Peyer's patch (tissue), 4 donors: ENCODE results near the gene FEN1. TPM values are rescaled to one million over a fixed set of nuclear protein-coding genes. Genes with fewer than 3 reads are reported as not detected.

Source experiments
- DNase-seq, 3 donors: peaks; one replicate each; pipeline ENCODE4 v3.0.0-alpha.2; 2017 to 2019
- H3K27ac ChIP-seq, 4 donors: fragments of 200-600 bp; sonication (generic); one replicate each; pipeline ENCODE4 v1.5.1; 2016 to 2019
- H3K27me3 ChIP-seq, 2 donors: fragments of 200-600 bp; sonication (generic); one replicate each; pipeline ENCODE4 v1.5.1; 2019
- H3K36me3 ChIP-seq, 3 donors: fragments of 200-600 bp; sonication (generic); one replicate each; pipeline ENCODE4 v1.5.1; 2016 to 2019
- H3K4me1 ChIP-seq, 4 donors: fragments of 200-600 bp; sonication (generic); one replicate each; pipeline ENCODE4 v1.5.1; 2016 to 2019
- H3K4me3 ChIP-seq, 4 donors: fragments of 200-600 bp; sonication (generic); 1 replicate in 3 of 4; 2 replicates in 1 of 4; pipeline ENCODE4 v1.5.1; 2016 to 2019; ENCODE audit warnings: mild to moderate bottlenecking in 1 of 4
- H3K9me3 ChIP-seq, 4 donors: fragments of 200-600 bp; sonication (generic); one replicate each; pipeline ENCODE4 v1.5.1; 2016 to 2019; ENCODE audit warnings: mild to moderate bottlenecking in 1 of 4
- POLR2A ChIP-seq, 2 donors: fragments of 450-650 bp; IDR thresholded peaks; one replicate each; pipeline ENCODE4 v1.5.1; 2017; ENCODE audit warnings: antibody characterized with exemption in 2 of 2, mild to moderate bottlenecking in 2 of 2, moderate library complexity in 2 of 2
- total RNA-seq, 4 donors: library from RNA; depleted of rRNA; stranded (reverse); fragments of >200 nt; gene quantifications; one replicate each; pipeline ENCODE4 v1.1.0, GENCODE V29; 2016
- TF ChIP-seq, protein P1 (sequence below), 6 experiments: fragments of 450-650 bp in 4 of 6; fragments of 200-600 bp in 2 of 6; sonication (generic) in 1 of 6; IDR thresholded peaks; one replicate each; pipeline ENCODE4 v1.5.1; 2017 to 2019; ENCODE audit warnings: antibody characterized with exemption in 6 of 6, mild to moderate bottlenecking in 3 of 6, moderate library complexity in 1 of 6

FEN1 gene
- total RNA-seq, 4 donors from 2014 or later, result 4.3 to 33.0 (median 8.8) TPM

DNA sequence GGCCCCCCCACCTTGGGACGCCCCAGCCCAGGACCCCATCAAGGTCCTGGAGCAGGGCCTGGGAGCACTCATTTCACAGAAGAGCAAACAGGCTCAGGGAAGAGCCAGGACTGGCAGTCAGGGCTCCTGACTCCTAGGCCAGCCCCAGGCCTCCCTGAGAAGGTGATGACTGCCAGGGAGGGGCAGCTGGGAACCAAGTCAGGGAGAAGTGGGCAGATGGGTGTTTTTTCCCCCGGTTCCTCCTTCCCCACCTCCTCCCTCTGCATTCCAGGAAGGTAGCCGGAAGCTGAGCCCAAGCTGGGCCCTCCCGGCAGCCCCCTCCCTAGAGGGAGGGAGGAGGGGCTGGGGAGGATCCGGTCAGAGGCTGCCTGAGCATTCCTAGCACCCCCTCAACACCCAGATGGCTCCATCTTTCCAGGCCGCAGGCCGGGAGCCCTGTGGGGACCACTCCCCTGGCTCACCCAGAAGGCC is 20.7 kb upstream of the FEN1 start:
- Histone ChIP-seq H3K4me1 (peaks cover 0 to 2% (median 0%) of the 10 kb centered on the region in 4 donors), H3K27me3 (no peaks in the 10 kb centered on the region), H3K36me3 (peaks cover 0 to 2% (median 0%) of the 10 kb centered on the region in 3 donors), H3K27ac (no peak overlapping the region), H3K4me3 (no peak overlapping the region), H3K9me3 (no peaks in the 10 kb centered on the region)
- no peak for DNase-seq
- TF ChIP-seq, protein P1, sequence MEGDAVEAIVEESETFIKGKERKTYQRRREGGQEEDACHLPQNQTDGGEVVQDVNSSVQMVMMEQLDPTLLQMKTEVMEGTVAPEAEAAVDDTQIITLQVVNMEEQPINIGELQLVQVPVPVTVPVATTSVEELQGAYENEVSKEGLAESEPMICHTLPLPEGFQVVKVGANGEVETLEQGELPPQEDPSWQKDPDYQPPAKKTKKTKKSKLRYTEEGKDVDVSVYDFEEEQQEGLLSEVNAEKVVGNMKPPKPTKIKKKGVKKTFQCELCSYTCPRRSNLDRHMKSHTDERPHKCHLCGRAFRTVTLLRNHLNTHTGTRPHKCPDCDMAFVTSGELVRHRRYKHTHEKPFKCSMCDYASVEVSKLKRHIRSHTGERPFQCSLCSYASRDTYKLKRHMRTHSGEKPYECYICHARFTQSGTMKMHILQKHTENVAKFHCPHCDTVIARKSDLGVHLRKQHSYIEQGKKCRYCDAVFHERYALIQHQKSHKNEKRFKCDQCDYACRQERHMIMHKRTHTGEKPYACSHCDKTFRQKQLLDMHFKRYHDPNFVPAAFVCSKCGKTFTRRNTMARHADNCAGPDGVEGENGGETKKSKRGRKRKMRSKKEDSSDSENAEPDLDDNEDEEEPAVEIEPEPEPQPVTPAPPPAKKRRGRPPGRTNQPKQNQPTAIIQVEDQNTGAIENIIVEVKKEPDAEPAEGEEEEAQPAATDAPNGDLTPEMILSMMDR (IDR thresholded peaks at IDR 0.05), result no peak
- TF ChIP-seq POLR2A (IDR thresholded peaks at IDR 0.05), result no peak

DNA sequence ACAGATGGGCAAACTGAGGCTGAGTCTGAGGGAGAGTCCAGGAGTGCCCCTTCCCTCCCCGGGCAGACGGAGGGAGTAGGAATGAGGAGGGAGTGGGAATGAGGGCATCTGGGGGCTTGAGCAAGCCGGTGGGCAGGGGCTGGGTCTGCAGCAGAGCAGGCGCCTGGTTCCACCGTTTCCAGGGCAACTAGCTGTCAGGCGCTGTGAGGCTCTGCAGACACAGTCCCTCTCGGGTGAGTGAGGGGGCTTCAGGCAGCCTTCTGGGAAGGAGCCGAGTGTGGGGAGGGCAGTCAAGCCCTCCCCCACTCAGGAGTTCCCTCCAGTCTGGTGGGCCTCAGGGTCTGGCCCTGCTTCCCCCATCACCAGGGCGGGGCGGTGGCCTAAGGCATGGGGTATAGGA is 19.4 kb upstream of the FEN1 start:
- H3K27me3 ChIP-seq, result no peaks in the 10 kb centered on the region
- H3K4me1 ChIP-seq, result peaks cover 0 to 6% (median 0%) of the 10 kb centered on the region in 4 donors
- no peak for TF ChIP-seq POLR2A (IDR thresholded peaks at IDR 0.05)
- H3K4me3 ChIP-seq, result no peak overlapping the region
- H3K9me3 ChIP-seq, result no peaks in the 10 kb centered on the region
- H3K27ac ChIP-seq, result no peak overlapping the region
- no peak for DNase-seq
- peaks cover 0 to 14% (median 0%) of the 10 kb centered on the region in 3 donors for H3K36me3 ChIP-seq

DNA sequence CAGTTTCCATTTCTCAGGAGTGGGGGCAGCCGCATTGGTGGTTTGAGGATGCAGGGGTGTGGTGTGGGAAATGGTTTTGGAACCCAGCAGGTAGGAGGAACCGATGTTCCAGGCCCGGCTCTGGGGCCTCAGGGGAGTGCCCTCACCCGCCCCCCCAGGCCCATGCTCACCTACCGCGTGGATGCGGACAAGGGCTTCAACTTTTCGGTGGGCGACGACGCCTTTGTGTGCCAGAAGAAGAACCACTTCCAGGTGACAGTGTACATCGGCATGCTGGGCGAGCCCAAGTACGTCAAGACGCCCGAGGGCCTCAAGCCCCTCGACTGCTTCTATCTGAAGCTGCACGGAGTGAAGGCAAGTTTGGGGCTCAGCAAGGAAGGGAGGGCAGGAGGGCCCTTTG is 18.9 kb upstream of the FEN1 start:
- Histone ChIP-seq H3K9me3 (no peaks in the 10 kb centered on the region), H3K4me3 (no peak overlapping the region), H3K27me3 (no peaks in the 10 kb centered on the region), H3K4me1 (peaks cover 0 to 6% (median 0%) of the 10 kb centered on the region in 4 donors), H3K36me3 (peaks cover 0 to 15% (median 0%) of the 10 kb centered on the region in 3 donors), H3K27ac (no peak overlapping the region)
- TF ChIP-seq POLR2A (IDR thresholded peaks at IDR 0.05), result no peak
- TF ChIP-seq, protein P1 (IDR thresholded peaks at IDR 0.05), result no peak
- no peak for DNase-seq

DNA sequence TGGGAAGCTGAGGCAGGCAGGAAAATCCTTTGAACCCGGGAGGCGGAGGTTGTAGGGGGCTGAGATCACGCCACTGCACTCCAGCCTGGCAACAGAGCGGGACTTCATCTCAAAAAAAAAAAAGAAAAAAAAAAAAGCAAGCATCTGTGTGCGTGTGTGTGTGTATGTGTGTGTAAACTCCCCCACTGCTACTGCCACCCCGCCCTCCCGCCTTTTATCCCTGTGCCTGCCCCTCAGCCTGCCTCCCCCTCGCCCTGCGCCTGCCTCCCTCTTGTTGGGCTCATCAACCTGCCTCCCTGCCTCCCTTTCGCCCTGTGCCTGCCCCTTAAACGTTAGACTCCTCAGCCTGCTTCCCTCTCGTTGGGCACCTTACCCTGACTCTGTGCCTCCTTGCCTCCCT is 18.3 kb upstream of the FEN1 start:
- Histone ChIP-seq H3K27me3 (no peaks in the 10 kb centered on the region), H3K9me3 (no peaks in the 10 kb centered on the region), H3K27ac (no peak overlapping the region), H3K36me3 (peaks cover 0 to 21% (median 0%) of the 10 kb centered on the region in 3 donors), H3K4me1 (peaks cover 0 to 6% (median 0%) of the 10 kb centered on the region in 4 donors), H3K4me3 (no peak overlapping the region)
- DNase-seq, result no peak
- TF ChIP-seq, protein P1 (IDR thresholded peaks at IDR 0.05), result no peak
- no peak for TF ChIP-seq POLR2A (IDR thresholded peaks at IDR 0.05)

DNA sequence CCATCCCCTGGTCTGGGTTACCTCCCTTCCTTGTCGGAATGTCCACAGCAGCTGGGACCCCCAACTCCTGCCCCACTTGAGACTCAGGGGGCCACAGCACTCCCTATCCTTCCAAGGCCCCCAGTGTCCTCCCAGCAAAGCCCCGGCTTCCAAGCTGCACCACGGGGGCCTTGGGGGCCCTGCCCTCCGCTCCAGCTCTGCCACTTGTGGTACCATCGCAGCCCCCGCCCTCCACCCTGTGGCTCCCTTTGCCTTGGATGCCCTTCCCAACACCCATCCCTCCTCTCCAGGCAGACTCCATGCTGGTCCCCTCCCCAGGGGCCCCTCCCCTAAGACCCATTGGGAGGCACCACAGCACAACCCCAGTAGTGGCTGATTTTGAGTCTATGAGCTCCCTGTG is 17.6 kb upstream of the FEN1 start:
- H3K36me3 ChIP-seq, result peaks cover 0 to 24% (median 0%) of the 10 kb centered on the region in 3 donors
- no peak overlapping the region for H3K4me3 ChIP-seq
- H3K9me3 ChIP-seq, result no peaks in the 10 kb centered on the region
- no peak for DNase-seq
- H3K27ac ChIP-seq, result no peak overlapping the region
- TF ChIP-seq, protein P1 (IDR thresholded peaks at IDR 0.05), result no peak
- no peak for TF ChIP-seq POLR2A (IDR thresholded peaks at IDR 0.05)
- H3K27me3 ChIP-seq, result no peaks in the 10 kb centered on the region
- H3K4me1 ChIP-seq, result peaks cover 0 to 6% (median 0%) of the 10 kb centered on the region in 4 donors

DNA sequence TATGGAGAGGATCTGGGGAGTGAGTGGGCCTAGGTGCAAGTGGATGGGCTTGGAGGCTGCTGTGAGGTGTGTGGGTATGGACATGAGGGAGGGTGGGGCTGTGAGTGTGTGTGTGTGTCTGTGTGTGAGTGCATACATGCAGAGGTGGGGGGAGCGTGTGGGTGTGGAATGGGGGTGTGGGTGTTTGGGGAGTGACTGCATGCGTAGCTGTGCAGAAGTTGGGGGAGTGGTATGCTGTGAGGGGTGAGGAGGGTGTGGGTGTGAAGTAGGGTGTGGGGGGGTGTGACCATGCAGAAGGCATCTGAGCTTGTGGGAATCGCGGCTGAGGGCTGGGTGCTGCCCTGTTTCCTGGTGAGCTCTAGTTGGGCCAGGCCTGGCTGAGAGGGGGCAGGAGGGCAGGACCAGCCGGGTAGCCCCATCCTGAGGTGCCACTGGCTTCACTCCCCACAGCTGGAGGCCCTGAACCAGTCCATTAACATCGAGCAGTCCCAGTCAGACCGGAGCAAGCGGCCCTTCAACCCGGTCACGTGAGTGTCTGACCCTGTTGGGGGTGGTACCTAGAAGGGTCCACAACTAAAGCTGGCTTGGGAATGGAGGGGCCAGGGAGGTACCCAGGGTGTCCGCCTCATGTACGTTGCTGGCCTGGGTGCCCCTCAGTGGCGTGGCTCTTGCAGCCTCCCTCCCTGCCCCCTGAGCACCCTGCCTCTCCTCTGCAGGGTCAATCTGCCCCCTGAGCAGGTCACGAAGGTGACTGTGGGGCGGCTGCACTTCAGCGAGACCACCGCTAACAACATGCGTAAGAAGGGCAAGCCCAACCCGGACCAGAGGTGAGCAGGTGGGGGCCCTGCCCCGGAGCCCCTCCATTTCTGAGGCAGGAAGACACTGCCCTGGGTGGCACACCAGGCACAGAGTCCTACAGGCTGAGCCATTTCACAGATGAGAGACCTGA is 16.8 kb upstream of the FEN1 start:
- Histone ChIP-seq H3K4me3 (no peak overlapping the region), H3K36me3 (peaks cover 0 to 30% (median 0%) of the 10 kb centered on the region in 3 donors), H3K4me1 (peaks cover 0 to 6% (median 0%) of the 10 kb centered on the region in 4 donors), H3K27me3 (no peaks in the 10 kb centered on the region), H3K9me3 (no peaks in the 10 kb centered on the region), H3K27ac (no peak overlapping the region)
- TF ChIP-seq, protein P1 (IDR thresholded peaks at IDR 0.05), result no peak
- TF ChIP-seq POLR2A (IDR thresholded peaks at IDR 0.05), result no peak
- no peak for DNase-seq
